AG04450 (cell line): ENCODE results near the gene POSTN. TPM values are rescaled to one million over a fixed set of nuclear protein-coding genes. Genes with fewer than 3 reads are reported as not detected.
A peak's percentile ranks its signal among the peaks of the same experiment; 100 is the strongest.

Source experiments
- CTCF ChIA-PET: fragments of 300-600, 350-600 bp; formaldehyde crosslinking; extraction: SDS; loops from one replicate; lab custom pipeline; 2022; ENCODE audit warnings: antibody characterized with exemption, inconsistent platforms; lab: Charles Lee
- POLR2A ChIA-PET: fragments of 350-600 bp; formaldehyde crosslinking; extraction: SDS; loops from one replicate; lab custom pipeline; 2021; ENCODE audit warnings: antibody characterized with exemption, inconsistent platforms; lab: Yijun Ruan, JAX
- DNase-seq: peaks from one replicate; pipeline ENCODE4 v3.0.0-alpha.2; 2011; ENCODE audit warnings: low read depth, low spot score
- H3K27ac ChIP-seq: one replicate; pipeline ENCODE4 v1.5.1; 2012; ENCODE audit warnings: low read depth, low read length, control low read depth
- H3K27me3 ChIP-seq: one replicate; pipeline ENCODE4 v1.6.0; 2012; ENCODE audit warnings: low read length; ENCODE audit not compliant: control insufficient read depth, insufficient read depth
- H3K4me3 ChIP-seq: 2 replicates; pipeline ENCODE4 v1.5.1; 2011; ENCODE audit warnings: mild to moderate bottlenecking, low read depth, low read length, control low read depth
- H3K9me3 ChIP-seq: 2 replicates; pipeline ENCODE4 v1.5.1; 2012; ENCODE audit warnings: low read length; ENCODE audit not compliant: control insufficient read depth, insufficient read depth
- CTCF ChIP-seq: IDR thresholded peaks from 2 replicates; pipeline ENCODE4 v1.5.1; 2011; ENCODE audit warnings: low read depth, low read length, control low read depth, inconsistent platforms
- polyA plus RNA-seq: library from polyadenylated mRNA; depleted of rRNA; stranded (reverse); fragments of >200 nt; gene quantifications from 2 replicates; pipeline ENCODE4 v1.2.3, GENCODE V29; 2011

Gene POSTN
- polyA plus RNA-seq, 1 experiment, result 359 TPM

DNA sequence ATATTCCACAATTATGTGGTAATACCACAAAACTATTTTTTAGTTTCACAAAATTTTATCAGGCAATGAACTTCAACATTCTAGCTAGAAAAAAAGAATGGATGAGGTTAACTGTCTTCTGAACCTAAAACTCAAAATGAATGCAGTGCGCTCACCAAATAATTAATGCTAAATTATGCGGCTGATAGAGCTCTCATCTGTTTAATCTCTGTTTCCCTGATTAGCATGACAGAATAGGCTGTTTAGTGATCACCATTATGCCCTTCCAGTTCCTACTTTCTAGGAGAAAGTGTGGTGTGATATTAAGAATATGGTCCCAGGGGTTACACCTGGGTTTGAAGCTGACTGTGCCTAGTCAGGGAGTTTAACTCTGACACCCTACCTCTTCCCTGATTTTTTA is 42.8 kb upstream of the POSTN start:
- H3K4me3 ChIP-seq, result no peak overlapping the region
- ChIA-PET CTCF (interaction anchor here (0.8 to 2.8 kb wide), 9 partner anchors 10 to 941 kb away, joined by 3 to 35 read pairs (median 7); partner anchors contain the start of gene TRPC4), POLR2A (interaction anchor here (0.6 kb wide), 1 partner anchor 424 kb away, joined by 3 read pairs; no protein-coding TSS in a partner anchor)
- H3K27ac ChIP-seq, result no peak overlapping the region
- no peaks in the 10 kb centered on the region for H3K27me3 ChIP-seq
- DNase-seq, result no peak
- no peak for TF ChIP-seq CTCF
- no peaks in the 10 kb centered on the region for H3K9me3 ChIP-seq

GRCh38 chr13:37640499-37640898 is 41.9 kb upstream of the POSTN start:
- DNase-seq, result peak; percentile 55

GRCh38 chr13:37636701-37637100 is 38.1 kb upstream of the POSTN start:
- Histone ChIP-seq H3K4me3 (no peak overlapping the region), H3K27me3 (no peaks in the 10 kb centered on the region), H3K27ac (no peak overlapping the region), H3K9me3 (no peaks in the 10 kb centered on the region)
- ChIA-PET CTCF (no interaction called here), POLR2A (no interaction called here)
- no peak for TF ChIP-seq CTCF
- no peak for DNase-seq

More at GRCh38 chr13:37640499-37640898, 41.9 kb upstream of the POSTN start:
- no peaks in the 10 kb centered on the region for H3K27me3 ChIP-seq
- no peak overlapping the region for H3K4me3 ChIP-seq
- peak; percentile 76 for TF ChIP-seq CTCF
- ChIA-PET POLR2A (no interaction called here), CTCF (interaction anchor here (0.7 to 2.8 kb wide), 29 partner anchors 7 to 942 kb away, joined by 3 to 35 read pairs (median 4); partner anchors contain the start of gene TRPC4)
- H3K9me3 ChIP-seq, result no peaks in the 10 kb centered on the region
- H3K27ac ChIP-seq, result no peak overlapping the region

GRCh38 chr13:37632294-37632693 is 33.7 kb upstream of the POSTN start:
- ChIA-PET POLR2A (no interaction called here), CTCF (interaction anchor here (1.9 to 2.2 kb wide), 2 partner anchors 8 to 10 kb away, joined by 5 to 16 read pairs; no protein-coding TSS in a partner anchor)
- no peak for TF ChIP-seq CTCF
- no peak for DNase-seq
- H3K9me3 ChIP-seq, result no peaks in the 10 kb centered on the region
- H3K27ac ChIP-seq, result no peak overlapping the region
- H3K4me3 ChIP-seq, result no peak overlapping the region
- no peaks in the 10 kb centered on the region for H3K27me3 ChIP-seq

DNA sequence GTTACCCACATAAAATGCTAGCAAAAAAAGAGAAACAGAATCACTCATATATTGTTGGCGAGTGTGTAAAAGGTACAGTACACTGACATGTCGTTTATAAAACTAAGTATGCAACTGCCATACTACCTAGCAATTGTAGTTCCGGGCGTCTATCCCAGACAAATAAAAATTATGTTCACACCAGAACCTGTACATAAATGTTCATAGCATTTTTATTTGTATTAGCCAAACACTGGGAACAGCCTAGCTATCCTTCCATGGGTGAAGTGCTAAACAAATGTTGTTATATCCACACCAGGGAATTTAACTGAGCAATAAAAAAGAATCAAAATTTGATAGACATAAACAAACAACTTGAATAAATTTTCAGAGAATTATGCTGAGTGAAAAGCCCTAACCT is 28.9 kb upstream of the POSTN start:
- POLR2A ChIA-PET, result no interaction called here

More for the DNA sequence above, 28.9 kb upstream of the POSTN start:
- no peaks in the 10 kb centered on the region for H3K27me3 ChIP-seq
- no peak for TF ChIP-seq CTCF
- DNase-seq, result no peak
- H3K4me3 ChIP-seq, result no peak overlapping the region
- H3K9me3 ChIP-seq, result no peaks in the 10 kb centered on the region
- CTCF ChIA-PET, result no interaction called here
- no peak overlapping the region for H3K27ac ChIP-seq
